Astrocyte of the cerebellum (primary cell): ENCODE results near the gene RPL39.
"Not testable (repeated sequence)": the region's sequence is repeated elsewhere in the genome, so short reads cannot be mapped to it uniquely, and the experiment has no call there.

Source experiments
- DNase-seq: peaks from one replicate; pipeline ENCODE4 v3.0.0-alpha.2; 2011; ENCODE audit warnings: low read depth
- H3K4me3 ChIP-seq: 2 replicates; pipeline ENCODE4 v1.5.1; 2011; ENCODE audit warnings: mild to moderate bottlenecking, low read depth, low read length, moderate library complexity
- CTCF ChIP-seq: IDR thresholded peaks from 2 replicates; pipeline ENCODE4 v1.5.1; 2012; ENCODE audit warnings: low read length, low read depth, moderate library complexity, mild to moderate bottlenecking; ENCODE audit errors: missing control alignments
- in situ Hi-C: cut with HindIII; loops from 2 replicates; pipeline ENCODE4 v1.10.0; 2017; ENCODE audit warnings: low sequenced_read_pairs

The RPL39 gene

GRCh38 chrX:119816300-119816699 is 24.9 kb upstream of the RPL39 start:
- no peak for TF ChIP-seq CTCF
- in situ Hi-C loops = loop anchor here (5.0 kb wide), 1 partner anchor 96 kb away; no protein-coding TSS in a partner anchor
- H3K4me3 ChIP-seq = no peak overlapping the region
- no peak for DNase-seq

GRCh38 chrX:119809185-119809666 is 17.8 kb upstream of the RPL39 start:
- in situ Hi-C loops = no loop called here
- H3K4me3 ChIP-seq = no peak overlapping the region
- DNase-seq = no peak
- TF ChIP-seq CTCF = no peak

GRCh38 chrX:119808461-119808860 is 17.0 kb upstream of the RPL39 start:
- DNase-seq, H3K4me3 ChIP-seq, in situ Hi-C loops: not testable (repeated sequence)

DNA sequence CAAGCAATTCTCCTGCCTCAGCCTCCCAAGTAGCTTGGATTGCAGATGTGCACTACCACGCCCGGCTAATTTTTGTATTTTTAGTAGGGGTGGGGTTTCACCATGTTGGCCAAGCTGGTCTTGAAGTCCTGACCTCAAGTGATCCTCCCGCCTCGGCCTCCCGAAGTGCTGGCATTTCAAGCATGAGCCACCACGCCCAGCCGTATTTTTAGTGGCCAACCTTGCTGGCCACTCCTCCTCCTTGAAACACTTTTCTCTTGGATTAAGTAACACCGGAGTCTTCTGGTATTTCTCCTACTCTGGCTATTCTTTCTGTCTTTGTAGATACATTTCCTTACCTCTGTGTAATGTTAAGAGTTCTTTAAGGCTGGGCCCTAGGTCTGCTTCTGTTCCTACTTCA is 11.1 kb upstream of the RPL39 start:
- no peak for DNase-seq
- in situ Hi-C loops = no loop called here
- H3K4me3 ChIP-seq = no peak overlapping the region
- no peak for TF ChIP-seq CTCF

DNA sequence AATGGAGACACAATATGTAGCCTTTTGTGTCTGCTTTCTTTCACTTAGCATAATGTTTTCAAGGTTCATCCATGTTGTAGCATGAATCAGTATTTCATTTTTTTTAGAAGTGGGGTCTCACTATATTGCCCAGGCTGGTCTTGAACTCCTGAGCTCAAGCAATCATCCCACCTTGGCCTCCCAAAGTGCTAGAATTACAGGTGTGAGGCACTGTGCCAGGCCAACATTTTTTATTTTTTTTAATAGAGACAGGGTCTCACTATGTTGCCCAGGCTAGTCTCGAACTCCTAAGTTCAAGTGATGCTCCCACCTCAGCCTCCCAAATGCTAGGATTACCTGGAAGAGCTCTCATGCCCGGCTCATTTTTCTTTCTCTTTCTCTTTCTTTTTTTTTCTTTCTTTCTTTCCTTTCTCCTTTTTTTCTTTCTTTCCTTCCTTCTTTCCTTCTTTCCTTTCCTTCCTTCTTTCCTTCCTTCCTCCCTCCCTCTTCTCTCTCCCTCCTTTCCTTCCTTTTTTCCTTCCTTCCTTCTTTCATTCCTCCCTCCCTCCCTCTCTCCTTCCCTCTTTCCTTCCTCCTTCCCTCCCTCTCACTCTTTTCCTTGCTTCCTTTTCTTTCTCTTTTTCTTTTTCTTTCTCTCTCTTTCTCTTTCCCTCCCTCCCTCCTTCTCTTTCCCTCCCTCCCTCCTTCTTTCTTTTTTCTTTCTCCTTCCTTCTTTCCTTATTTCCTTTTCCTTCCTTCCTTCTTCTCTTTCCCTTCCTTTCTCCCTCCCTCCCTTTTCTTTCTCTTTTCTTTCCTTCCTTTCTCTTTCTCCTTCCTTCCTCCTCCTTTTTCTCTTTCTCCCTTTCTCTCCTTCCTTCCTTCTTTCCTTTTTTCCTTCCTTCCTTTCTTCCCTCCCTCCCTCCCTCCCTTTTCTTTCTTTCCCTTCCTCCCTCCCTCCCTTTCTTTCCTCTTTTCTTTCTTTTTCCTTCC is 10.1 kb upstream of the RPL39 start:
- no peak overlapping the region for H3K4me3 ChIP-seq
- no peak for DNase-seq
- no peak for TF ChIP-seq CTCF
- in situ Hi-C loops = no loop called here

GRCh38 chrX:119790977-119791436 is 423 bp downstream of the RPL39 start:
- peak; percentile 11 for DNase-seq
- TF ChIP-seq CTCF = peak; percentile 9
- in situ Hi-C loops = no loop called here
- peak overlapping the region; percentile 79 for H3K4me3 ChIP-seq

GRCh38 chrX:119784747-119785446 is 6.5 kb downstream of the RPL39 start:
- in situ Hi-C loops = no loop called here
- no peak overlapping the region for H3K4me3 ChIP-seq
- TF ChIP-seq CTCF = peak; percentile 57
- DNase-seq = no peak
